ENCODE results near the gene RUNDC3A.
"Not testable (repeated sequence)": the region's sequence is repeated elsewhere in the genome, so short reads cannot be mapped to it uniquely, and the experiment has no call there.

Gene RUNDC3A

DNA sequence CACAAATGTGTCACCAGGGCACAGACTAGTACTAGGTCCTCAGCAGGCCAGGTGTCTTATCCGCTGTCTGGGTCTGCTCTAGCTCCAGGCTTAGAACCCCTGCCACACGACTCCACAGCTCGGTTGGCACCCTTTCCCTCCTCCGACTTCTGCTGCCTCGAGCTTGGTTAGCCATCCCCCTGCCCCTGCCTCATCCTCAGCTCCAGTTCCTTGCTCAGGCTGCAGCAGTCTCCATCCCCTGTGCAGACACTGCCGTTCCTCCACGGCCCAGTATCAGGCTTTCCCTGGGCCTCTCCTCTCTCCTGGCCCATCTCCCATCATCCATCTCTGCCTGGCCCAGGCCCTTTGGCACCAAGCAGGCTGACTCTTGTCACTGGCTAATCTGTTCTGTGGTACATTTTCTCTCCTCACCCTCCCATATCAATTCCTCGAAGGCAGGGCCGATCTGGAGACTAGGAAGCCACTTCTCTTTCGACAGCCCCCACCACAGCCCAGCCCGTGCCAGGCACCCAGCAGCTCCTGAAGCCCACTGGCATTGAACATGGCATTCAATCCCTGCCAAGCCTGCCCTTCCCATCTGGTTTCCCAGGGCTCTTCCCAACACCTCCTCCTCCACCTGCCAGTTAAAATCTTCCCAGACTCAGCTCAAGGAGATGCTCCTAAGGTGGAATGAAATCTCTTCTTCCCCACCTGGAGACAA is 35.3 kb downstream of the RUNDC3A start:
- no peak for DNase-seq (ENCODE audit: low spot score)

DNA sequence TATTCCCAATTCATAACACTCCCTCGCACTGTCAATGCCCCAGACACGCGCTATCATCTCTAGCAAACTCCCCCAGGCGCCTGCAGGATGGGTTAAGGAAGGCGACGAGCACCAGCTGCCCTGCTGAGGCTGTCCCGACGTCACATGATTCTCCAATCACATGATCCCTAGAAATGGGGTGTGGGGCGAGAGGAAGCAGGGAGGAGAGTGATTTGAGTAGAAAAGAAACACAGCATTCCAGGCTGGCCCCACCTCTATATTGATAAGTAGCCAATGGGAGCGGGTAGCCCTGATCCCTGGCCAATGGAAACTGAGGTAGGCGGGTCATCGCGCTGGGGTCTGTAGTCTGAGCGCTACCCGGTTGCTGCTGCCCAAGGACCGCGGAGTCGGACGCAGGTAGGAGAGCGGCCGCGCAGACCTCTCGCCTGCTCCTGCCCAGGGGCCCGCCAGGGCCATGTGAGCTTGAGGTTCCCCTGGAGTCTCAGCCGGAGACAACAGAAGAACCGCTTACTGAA is 36.6 kb downstream of the RUNDC3A start, which contains the start of gene GRN:
GRN (plus strand) TSS at position 364 of the 515 bp plus-strand sequence. CDS start 3,863 bp downstream, outside the sequence.
- peak; percentile 99 for DNase-seq (ENCODE audit: low spot score)

DNA sequence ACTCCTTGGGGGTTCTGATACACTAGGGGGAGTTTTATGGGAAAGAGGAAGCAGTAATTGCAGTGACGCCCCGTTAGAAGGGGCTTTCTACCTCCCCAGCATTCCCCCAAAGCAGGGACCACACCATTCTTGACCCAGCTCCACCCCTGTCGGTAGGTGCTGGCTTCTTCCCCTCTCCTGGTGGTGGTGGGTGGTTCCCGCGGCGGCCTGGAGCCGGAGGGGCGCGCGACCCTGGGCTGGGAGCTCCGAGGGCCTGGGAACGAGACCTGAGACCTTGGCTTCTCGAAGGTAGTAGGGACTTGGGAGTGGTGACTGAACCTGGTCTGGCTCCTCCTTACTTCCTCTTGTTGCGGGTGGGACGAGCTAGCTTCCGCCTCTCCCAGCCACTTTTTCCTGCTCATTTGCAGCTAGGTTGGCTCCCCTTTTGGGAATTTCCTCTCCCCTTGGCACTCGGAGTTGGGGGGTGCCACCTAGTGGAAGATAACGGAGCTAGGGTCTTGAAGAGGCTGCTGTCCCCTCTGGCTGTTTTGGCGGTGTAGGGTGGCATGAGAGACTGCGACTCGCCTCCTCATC is 37.1 kb downstream of the RUNDC3A start:
- DNase-seq (ENCODE audit: low spot score), result peak; percentile 68

DNA sequence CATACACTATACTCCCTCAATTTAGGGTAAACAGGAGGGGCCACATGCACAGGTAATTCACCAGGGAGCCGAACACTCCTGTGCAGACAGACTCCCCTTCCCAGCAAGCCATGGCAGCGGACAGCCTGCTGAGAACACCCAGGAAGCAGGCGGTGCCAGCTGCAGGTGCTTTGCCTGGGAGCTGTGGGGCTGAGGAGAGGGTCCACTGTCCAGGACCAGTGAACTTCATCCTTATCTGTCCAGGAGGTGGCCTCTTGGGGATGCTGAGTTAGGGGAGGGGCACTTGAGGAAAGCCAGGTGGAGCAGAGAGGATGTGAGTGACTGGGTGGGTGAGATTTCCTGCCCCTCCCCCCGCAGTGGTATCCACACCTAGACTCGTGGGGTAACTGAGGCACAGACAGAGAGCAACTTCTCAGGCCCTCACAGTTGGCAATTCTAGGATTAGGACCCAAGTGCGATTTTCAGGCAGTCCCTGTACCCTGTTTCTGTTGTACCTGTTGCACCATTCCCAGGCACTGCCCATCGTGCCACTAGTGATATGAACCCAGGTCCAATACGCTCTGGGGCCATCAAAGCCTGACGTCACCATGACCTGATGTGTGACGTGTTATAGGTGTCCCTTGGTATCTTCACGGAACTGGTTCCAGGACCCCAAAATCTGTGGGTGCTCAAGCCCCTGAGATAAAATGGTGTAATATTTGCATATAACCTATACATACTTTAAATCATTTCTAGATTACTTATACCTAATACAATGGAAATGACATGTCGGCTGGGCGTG is 37.9 kb downstream of the RUNDC3A start:
- DNase-seq (ENCODE audit: low spot score), result no peak

DNA sequence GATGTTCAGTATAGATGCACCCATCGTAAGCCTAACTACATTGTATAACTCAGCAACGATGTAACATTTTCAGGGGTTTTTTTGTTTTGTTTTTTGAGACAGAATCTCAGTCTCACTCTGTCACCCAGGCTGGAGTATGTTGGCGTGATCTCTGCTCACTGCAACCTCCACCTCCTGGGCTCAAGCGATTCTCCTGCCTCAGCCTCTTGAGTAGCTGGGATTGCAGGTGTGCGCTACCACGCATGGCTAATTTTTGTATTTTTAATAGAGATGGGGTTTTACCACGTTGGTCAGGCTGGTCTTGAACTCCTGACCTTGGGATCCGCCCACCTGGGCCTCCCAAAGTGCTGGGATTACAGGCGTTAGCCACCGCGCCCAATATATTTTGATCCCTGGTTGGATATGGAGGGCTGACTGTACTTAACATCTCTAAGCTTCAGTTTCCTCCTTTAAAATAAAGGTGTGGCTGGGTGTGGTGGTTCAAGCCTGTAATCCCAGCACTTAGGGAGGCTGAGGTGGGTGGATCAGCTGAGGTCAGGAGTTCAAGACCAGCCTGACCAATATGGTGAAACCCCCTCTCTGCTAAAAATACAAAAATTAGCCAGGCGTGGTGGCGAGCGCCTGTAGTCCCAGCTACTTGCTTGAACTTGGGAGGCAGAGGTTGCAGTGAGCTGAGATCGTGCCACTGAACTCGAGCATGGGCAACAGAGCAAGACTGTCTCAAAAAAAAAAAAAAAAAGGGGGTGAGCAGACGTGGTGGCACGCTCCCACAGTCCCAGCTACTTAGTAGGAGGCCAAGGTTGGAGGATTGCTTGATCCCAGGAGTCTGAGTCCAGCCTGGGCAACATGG is 39.0 kb downstream of the RUNDC3A start:
- not testable (repeated sequence) for DNase-seq (ENCODE audit: low spot score)

DNA sequence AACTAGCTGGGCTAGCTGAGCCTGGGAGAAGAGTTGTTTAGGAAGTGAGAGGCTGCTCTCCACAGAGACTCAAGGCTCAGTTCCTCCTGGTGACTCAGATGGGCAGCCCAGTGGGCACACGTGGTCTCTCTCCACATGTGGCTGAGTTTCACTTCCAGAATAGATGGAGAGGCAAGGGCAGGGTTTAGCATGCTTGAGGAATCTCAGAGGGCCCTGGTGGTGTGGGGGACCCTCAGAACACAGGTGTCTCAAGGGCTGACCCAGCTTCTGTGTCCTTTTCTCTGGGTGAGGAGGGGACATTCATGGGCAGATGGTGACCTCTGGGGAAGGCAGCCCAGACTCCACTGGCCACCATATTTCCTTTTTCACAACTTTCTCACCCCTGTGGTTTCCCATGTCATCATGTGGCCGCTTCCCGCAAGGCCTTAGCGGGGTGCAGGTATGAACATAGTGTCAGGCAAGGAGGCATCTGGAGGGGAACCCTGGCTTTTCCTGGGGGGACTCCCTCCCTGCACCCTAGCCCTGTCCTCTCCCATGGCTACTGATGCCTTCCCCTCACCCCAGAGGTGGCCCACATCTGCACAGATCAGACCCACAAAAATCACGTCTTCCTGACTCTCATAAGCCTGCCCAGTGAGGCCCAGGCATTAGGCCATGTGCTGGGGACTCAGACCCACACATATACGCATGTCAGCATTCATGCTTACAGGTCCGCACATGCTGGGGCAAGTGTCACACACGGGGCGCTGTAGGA is 40.0 kb downstream of the RUNDC3A start:
- peak; percentile 73 for DNase-seq (ENCODE audit: low spot score)

DNA sequence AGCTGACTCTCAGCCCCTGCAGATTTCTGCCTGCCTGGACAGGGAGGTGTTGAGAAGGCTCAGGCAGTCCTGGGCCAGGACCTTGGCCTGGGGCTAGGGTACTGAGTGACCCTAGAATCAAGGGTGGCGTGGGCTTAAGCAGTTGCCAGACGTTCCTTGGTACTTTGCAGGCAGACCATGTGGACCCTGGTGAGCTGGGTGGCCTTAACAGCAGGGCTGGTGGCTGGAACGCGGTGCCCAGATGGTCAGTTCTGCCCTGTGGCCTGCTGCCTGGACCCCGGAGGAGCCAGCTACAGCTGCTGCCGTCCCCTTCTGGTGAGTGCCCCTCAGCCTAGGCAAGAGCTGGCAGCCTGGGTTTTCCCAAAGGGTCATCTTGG is 40.6 kb downstream of the RUNDC3A start:
- no peak for DNase-seq (ENCODE audit: low spot score)

DNA sequence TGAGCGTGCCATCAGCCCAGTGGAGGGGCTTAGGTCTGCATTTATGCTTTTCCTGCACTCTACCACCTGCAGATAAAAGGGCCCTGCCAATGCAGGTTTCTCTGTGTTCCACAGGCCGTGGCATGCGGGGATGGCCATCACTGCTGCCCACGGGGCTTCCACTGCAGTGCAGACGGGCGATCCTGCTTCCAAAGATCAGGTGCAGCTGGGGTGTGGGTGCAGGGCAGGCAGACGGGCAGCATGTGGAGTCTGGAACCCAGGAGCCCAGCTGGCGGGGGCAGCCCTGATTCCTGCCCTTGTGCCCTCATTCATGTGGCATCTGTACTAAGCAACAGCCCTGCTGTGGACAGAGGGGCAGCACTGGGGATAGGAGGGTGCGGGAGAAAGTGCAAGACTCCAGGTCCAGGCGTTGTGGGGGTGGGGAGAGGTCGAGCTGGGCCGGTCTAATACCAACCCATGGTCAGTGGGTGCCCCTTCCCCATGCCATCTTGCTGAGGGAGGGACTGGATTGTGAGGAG is 41.2 kb downstream of the RUNDC3A start:
- no peak for DNase-seq (ENCODE audit: low spot score)

DNA sequence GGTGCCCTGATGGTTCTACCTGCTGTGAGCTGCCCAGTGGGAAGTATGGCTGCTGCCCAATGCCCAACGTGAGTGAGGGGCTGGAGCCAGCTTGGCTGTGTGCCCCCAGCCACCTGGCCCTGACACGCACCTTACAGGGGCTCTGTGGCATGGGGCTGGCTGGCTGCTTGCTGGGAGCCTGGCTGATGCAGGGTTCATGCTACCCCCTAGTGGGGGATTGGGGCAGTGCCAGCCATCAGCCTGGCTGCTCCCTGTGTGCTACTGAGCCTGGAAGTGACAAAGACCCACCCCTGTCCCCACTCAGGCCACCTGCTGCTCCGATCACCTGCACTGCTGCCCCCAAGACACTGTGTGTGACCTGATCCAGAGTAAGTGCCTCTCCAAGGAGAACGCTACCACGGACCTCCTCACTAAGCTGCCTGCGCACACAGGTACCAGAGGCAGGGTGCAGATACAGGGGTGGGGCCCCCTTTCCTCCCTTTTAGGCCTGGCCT is 42.4 kb downstream of the RUNDC3A start:
- peak; percentile 88 for DNase-seq (ENCODE audit: low spot score)

DNA sequence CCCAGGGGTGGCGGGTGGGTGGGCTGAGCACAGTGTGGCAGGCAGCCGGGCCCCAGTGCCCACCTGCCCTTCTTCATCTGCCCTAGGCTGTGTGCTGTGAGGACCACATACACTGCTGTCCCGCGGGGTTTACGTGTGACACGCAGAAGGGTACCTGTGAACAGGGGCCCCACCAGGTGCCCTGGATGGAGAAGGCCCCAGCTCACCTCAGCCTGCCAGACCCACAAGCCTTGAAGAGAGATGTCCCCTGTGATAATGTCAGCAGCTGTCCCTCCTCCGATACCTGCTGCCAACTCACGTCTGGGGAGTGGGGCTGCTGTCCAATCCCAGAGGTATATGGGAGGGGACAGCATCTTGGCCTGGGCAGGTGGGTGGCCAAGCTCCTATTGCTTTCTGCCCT is 43.1 kb downstream of the RUNDC3A start:
- no peak for DNase-seq (ENCODE audit: low spot score)

DNA sequence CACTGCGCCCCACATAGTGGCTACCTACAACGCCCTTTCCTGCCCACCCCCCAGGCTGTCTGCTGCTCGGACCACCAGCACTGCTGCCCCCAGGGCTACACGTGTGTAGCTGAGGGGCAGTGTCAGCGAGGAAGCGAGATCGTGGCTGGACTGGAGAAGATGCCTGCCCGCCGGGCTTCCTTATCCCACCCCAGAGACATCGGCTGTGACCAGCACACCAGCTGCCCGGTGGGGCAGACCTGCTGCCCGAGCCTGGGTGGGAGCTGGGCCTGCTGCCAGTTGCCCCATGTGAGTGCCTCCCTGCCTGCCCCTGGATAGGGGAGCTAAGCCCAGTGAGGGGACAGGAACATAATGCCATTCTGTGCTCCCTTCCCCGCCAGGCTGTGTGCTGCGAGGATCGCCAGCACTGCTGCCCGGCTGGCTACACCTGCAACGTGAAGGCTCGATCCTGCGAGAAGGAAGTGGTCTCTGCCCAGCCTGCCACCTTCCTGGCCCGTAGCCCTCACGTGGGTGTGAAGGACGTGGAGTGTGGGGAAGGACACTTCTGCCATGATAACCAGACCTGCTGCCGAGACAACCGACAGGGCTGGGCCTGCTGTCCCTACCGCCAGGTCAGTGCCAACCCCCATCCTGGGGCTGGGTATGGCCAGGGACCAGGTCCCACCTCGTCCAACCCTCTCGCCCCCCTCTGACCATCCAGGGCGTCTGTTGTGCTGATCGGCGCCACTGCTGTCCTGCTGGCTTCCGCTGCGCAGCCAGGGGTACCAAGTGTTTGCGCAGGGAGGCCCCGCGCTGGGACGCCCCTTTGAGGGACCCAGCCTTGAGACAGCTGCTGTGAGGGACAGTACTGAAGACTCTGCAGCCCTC is 43.8 kb downstream of the RUNDC3A start:
- no peak for DNase-seq (ENCODE audit: low spot score)

DNA sequence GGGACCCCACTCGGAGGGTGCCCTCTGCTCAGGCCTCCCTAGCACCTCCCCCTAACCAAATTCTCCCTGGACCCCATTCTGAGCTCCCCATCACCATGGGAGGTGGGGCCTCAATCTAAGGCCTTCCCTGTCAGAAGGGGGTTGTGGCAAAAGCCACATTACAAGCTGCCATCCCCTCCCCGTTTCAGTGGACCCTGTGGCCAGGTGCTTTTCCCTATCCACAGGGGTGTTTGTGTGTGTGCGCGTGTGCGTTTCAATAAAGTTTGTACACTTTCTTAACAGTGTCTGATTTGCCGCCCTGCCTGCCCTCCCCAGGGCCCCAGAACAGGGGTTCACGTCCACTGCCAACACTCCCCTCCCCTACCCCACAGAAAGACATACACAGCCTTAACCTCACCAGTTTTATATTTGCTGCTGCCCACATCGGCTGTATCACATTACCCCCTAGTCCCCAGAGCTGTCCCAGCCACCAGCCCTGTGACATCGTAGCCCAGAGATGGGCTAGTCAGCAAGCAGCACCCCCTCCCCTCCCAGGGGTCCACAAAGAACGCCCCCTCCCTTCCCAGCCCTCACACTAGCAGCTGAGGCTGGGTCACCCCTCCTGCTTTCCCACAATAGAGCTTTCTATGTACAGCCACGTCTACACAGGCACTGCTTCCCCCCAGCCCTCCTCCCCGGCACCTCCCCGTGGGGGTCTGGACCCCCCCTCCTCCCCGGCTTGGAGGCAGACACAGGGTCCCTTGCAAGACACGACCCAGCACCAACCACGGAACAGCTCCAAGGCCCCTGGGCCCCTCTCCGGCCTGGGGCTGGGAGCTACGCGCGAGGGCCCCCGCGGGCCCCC is 44.6 kb downstream of the RUNDC3A start:
- DNase-seq (ENCODE audit: low spot score), result no peak

DNA sequence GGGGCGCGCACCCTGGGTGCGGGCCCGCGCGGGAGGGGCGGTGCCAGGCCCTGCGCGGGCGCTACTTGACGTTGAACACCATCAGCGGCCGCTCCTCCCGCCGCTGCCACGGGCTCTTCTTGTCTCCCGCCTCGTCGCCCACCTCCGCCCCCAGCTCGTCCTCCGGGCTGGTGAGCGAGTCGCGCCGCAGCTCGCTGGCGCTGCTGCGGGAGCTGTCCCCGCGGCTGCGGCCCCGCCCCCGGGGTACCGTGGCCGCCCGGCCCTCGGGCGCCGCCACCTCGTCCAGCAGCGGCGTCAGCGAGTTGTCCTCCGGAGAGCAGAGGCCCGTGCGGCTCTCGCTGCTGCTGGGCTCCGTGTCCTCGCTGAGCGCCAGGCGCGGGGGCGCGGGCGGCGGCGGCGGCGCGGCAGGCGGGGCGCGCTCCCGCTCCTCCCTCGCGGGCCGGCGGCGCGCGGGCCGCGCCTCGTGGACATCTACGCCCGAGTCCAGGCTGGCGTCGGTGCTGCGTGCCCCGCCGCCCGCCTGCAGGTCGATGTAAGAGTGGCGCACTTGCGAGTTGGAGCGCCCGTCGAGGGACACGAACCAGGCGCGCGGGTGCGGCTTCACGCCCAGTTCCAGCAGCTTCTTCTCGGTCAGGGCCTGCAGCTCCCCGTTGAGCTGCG is 45.4 kb downstream of the RUNDC3A start:
- DNase-seq (ENCODE audit: low spot score), result no peak

DNA sequence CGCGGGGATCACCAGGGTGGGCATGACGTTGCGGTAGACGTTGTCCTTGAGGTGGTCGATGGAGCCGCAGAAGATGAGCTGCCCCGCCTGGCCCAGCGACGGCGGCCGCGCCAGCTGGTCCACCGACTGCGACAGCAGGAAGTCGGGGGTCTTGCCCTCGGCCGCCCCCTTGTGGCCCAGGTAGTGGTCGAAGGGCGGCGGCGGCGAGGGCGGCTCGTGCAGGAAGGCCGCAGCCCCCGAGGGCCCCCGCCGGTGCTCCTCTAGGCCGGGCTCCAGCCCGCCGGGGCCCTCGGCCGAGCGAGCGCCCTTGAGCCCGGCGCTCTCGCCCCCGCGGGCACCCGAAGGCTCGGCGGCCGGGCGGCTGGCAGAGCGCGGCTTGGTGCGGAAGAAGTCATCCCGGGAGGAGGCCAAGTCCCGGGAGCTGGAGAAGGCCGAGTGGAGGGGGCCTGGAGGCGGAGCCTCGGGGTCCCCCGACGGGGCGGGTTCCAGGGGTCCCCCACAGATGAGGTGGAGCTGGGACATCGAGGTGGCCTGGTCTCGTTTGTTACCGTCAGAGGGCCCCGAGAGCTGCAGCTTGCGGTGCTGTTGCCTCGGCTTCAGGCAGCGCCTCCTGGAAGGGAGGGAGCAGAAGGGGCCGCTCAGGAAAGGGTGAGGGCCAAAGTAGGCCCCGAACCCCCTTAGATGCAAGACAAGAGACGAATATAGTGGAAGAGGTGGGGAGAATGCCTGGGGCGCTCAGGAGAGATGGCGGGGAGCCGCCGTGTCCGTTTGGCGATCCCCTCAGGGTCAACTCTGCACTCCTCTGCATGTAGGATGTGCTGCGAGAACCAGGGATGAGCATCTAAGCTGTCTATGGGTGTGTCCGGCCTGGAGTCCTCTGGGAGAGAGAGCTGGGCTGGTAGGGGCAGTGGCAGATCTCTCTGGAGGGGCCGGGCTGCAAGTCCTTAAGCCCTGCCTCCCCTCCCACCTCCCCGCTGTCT is 46.5 kb downstream of the RUNDC3A start:
- DNase-seq (ENCODE audit: low spot score), result no peak

DNA sequence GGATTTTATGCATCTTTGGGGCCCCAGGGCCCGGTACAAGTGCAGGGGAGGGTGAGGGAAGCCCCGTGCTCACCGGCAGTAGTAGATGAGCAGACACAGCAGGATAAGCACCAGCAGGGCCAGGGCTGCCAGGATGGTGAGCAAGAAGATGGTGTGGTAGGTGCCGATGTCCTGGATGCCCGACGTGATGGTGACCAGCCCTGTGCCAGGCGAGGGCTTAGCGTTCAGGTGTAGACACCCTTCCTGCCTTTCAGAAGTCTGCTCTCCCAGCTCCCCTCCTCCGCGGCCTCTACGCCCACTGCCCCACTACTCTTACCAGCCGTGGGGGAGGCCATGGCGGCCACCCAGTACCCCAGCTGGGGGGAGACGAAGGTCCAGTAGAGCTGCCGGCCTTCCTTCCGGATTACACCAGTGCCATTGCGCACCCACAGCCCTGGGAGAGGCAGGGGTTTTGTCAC is 47.3 kb downstream of the RUNDC3A start:
- no peak for DNase-seq (ENCODE audit: low spot score)

DNA sequence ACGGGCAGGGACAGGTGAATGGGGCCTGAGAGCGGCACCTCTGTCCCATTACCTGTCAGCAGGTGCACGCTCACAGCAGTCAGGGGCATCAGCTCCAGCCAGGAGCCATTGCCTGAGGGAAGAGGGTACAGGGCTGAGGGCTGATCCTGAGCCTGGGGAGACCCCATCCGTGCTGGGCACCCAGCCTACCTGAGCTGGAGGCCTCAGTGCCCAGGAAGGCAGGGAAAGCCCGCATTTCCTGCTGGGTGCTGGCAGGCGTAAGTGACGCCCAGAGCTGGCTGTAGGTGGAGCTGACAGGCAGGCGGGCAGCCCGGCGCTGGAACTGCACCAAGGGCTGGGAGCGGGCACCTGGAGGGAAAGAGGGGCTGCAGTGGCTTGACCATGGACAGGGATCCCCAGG is 47.8 kb downstream of the RUNDC3A start:
- no peak for DNase-seq (ENCODE audit: low spot score)

DNA sequence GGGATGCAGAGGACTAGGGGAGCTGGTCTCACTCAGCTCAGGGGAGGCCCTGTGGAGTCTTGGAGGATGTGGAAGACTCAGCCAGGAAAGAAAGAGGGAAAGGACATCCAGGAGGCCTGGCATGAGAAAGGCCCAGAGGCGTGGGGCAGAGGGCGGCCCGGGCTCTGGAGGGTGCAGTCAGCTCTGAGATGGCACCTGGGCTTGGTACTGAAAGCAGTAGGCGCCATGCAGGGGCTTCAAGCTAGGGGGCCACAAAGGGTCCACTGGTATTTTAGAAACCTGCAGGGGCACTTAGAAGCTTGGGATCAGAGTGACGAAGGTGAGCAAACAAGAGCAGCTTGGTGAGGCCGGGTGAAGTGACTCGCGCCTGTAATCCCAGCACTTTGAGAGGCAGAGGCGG is 49.7 kb downstream of the RUNDC3A start:
- DNase-seq (ENCODE audit: low spot score), result no peak

All from AG08396 (cell line).